ENCODE data around the gene CMC2.

The CMC2 gene

DNA sequence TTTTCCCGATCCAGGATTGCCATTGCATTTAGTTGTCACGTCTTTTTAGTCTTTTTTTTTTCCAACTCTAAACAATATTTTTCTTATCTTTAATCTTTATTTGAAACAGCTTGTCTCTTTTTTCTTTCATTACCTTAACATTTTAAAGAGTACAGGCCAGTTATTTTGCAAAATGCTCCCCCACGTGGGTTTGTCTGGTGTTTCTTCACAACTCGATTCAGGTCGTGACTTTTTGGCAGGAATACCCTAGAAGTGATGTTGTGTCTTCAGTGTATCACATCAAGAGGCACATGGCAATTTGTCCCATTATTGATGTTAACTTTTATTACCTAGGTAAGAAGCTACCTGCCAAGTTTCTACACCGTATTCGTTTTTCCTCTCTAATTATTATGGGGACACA lies 17.9 kb downstream of the CMC2 start:
- H3K27ac Mint-ChIP-seq: no peak overlapping the region
- TF ChIP-seq, protein P1, sequence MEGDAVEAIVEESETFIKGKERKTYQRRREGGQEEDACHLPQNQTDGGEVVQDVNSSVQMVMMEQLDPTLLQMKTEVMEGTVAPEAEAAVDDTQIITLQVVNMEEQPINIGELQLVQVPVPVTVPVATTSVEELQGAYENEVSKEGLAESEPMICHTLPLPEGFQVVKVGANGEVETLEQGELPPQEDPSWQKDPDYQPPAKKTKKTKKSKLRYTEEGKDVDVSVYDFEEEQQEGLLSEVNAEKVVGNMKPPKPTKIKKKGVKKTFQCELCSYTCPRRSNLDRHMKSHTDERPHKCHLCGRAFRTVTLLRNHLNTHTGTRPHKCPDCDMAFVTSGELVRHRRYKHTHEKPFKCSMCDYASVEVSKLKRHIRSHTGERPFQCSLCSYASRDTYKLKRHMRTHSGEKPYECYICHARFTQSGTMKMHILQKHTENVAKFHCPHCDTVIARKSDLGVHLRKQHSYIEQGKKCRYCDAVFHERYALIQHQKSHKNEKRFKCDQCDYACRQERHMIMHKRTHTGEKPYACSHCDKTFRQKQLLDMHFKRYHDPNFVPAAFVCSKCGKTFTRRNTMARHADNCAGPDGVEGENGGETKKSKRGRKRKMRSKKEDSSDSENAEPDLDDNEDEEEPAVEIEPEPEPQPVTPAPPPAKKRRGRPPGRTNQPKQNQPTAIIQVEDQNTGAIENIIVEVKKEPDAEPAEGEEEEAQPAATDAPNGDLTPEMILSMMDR (IDR thresholded peaks at IDR 0.05): no peak
- H3K27me3 Mint-ChIP-seq (ENCODE audit: low read depth, poor library complexity): no peaks in the 10 kb centered on the region
- no peak overlapping the region for H3K4me3 Mint-ChIP-seq
- H3K36me3 Mint-ChIP-seq (ENCODE audit: low read depth): peaks cover 15% of the 10 kb centered on the region
- DNase-seq: no peak
- H3K4me1 Mint-ChIP-seq: peaks cover 63% of the 10 kb centered on the region
- H3K9me3 Mint-ChIP-seq: no peaks in the 10 kb centered on the region

DNA sequence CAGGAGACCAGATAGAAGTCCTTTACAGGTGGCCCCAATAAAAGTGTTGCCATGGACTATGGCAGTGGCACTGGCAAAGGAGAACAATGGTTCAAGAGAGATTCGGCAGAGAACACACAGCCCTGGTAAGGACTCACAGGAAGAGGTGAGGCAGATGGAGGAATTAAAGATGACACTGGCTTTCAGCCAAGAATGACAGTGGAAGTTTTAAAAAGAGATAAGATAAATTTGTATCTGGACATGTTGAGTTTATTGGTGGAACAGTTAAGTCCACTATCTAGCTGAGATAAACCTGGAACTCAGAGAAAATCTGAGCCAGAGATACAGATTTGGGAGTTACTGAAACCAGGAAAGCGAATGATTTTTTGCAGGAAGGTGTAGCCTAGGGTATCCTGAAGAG lies 20.1 kb downstream of the CMC2 start:
- H3K36me3 Mint-ChIP-seq (ENCODE audit: low read depth): peaks cover 18% of the 10 kb centered on the region
- no peak for DNase-seq
- no peaks in the 10 kb centered on the region for H3K27me3 Mint-ChIP-seq (ENCODE audit: low read depth, poor library complexity)
- H3K4me3 Mint-ChIP-seq: no peak overlapping the region
- no peak overlapping the region for H3K27ac Mint-ChIP-seq
- no peaks in the 10 kb centered on the region for H3K9me3 Mint-ChIP-seq
- TF ChIP-seq, protein P1 (IDR thresholded peaks at IDR 0.05): no peak
- peaks cover 51% of the 10 kb centered on the region for H3K4me1 Mint-ChIP-seq

DNA sequence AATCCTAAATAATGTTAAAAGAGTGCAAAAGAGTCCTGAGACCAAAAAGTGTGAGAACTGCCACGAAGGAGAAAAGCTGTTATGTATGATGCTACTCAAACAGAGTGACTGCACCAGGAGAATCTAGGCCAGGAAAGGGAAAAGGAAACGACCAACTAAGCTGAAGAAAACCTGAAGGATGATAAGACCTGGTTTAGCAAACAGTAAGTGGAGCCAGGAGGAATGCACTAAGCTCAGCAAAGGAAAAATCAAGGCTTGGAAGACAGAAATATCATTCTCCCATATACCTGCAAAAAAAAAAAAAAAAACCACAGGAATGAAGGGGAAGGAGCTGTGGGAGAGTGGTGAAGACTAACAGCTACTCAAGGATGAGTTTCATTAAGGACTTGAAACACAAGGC lies 21.1 kb downstream of the CMC2 start:
- no peaks in the 10 kb centered on the region for H3K9me3 Mint-ChIP-seq
- H3K4me3 Mint-ChIP-seq: no peak overlapping the region
- peaks cover 17% of the 10 kb centered on the region for H3K36me3 Mint-ChIP-seq (ENCODE audit: low read depth)
- no peak for DNase-seq
- H3K27me3 Mint-ChIP-seq (ENCODE audit: low read depth, poor library complexity): no peaks in the 10 kb centered on the region
- H3K4me1 Mint-ChIP-seq: peaks cover 44% of the 10 kb centered on the region
- TF ChIP-seq, protein P1 (IDR thresholded peaks at IDR 0.05): no peak
- peak overlapping the region; percentile 77 for H3K27ac Mint-ChIP-seq

DNA sequence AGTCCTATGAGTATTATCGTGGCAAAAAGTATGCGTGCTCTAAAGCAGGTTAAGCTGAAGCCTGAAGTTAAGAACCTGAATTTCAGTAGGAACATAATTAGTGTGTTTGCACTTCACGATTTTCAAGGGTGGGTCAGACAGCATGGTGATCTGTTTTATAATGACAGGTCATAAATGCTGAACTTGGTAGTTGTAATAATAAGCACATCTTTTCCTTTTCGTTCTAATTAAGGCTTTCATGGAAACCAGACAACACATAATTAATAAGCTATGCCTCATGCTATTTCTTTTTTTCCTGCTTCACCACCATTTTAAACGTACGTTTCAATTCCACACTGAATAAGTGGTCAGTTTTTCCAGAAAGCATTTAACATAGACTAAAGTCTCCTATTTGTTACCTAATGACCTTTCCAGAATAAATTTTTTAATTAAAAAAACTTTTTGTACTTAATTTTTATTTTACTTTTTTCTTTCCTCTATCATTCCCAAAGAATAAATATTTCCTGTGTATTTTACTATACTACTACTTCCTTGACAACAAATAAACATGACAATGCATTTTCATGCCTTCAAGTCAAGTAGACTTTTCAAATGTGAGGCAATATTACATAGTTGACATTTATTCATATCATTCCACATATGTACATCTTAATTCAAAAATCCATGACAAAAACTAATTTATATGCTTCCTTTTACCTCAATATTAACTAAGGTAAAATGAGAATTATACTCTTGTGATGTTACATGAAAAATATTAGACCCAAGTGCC lies 22.4 kb downstream of the CMC2 start:
- Mint-ChIP-seq H3K27ac (no peak overlapping the region), H3K36me3 (ENCODE audit: low read depth) (peaks cover 19% of the 10 kb centered on the region), H3K4me1 (peaks cover 31% of the 10 kb centered on the region), H3K4me3 (no peak overlapping the region), H3K27me3 (ENCODE audit: low read depth, poor library complexity) (no peaks in the 10 kb centered on the region), H3K9me3 (no peaks in the 10 kb centered on the region)
- no peak for DNase-seq
- TF ChIP-seq, protein P1 (IDR thresholded peaks at IDR 0.05): no peak

DNA sequence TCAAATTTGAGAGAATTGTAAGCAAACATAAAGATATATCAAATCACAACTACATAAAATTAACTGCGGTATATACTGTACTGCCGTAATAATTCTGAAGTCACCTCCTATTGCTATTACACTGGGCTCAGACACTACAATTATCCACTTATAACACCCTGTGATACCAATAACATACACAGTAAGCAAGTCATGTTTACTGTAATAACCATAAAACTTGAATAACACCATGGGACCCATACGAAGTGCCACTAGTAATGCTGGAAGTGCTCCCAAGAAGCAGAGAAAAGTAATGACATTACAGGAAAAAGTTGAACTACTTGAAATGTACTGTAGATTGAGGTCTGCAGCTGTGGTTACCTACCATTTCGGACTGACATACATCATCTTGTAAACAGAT lies 24.0 kb downstream of the CMC2 start:
- DNase-seq: no peak
- Mint-ChIP-seq H3K4me1 (peaks cover 22% of the 10 kb centered on the region), H3K36me3 (ENCODE audit: low read depth) (peaks cover 33% of the 10 kb centered on the region), H3K9me3 (no peaks in the 10 kb centered on the region), H3K4me3 (no peak overlapping the region), H3K27me3 (ENCODE audit: low read depth, poor library complexity) (no peaks in the 10 kb centered on the region), H3K27ac (no peak overlapping the region)
- TF ChIP-seq, protein P1 (IDR thresholded peaks at IDR 0.05): no peak

DNA sequence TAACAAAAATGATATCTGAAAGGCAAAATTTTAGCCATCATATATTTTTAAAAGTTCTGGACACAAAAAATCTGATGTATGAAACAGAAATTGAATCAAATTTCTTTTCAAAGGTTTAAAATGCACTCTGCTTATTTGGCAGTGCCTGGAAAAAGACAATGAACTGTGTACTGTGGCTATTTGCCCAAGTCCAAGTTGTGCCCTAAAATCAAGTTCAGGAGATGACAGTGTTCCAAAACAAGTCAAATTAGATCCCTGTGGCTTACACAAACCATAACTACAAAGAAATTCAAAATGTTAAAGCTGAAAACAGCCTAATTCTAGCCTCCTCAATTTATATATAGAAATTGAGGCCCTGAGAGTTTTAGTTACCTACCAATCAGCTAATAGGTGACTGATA lies 25.6 kb downstream of the CMC2 start:
- DNase-seq: no peak
- Mint-ChIP-seq H3K4me3 (no peak overlapping the region), H3K36me3 (ENCODE audit: low read depth) (peaks cover 38% of the 10 kb centered on the region), H3K27ac (no peak overlapping the region), H3K27me3 (ENCODE audit: low read depth, poor library complexity) (no peaks in the 10 kb centered on the region), H3K4me1 (peaks cover 11% of the 10 kb centered on the region), H3K9me3 (no peaks in the 10 kb centered on the region)
- TF ChIP-seq, protein P1 (IDR thresholded peaks at IDR 0.05): no peak
